GM19372 (cell line): Measurements from ENCODE around the gene OR2V2.
"Not testable (repeated sequence)": the region's sequence is repeated elsewhere in the genome, so short reads cannot be mapped to it uniquely, and the experiment has no call there.

Experiments
- ATAC-seq: cut with Tn5 transposase; IDR thresholded peaks from one replicate; pipeline ENCODE4 v1.9.1; 2021; ENCODE audit warnings: mild to moderate bottlenecking, low read depth, moderate library complexity; ENCODE audit not compliant: unreplicated experiment

Gene OR2V2, protein sequence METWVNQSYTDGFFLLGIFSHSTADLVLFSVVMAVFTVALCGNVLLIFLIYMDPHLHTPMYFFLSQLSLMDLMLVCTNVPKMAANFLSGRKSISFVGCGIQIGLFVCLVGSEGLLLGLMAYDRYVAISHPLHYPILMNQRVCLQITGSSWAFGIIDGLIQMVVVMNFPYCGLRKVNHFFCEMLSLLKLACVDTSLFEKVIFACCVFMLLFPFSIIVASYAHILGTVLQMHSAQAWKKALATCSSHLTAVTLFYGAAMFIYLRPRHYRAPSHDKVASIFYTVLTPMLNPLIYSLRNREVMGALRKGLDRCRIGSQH

DNA sequence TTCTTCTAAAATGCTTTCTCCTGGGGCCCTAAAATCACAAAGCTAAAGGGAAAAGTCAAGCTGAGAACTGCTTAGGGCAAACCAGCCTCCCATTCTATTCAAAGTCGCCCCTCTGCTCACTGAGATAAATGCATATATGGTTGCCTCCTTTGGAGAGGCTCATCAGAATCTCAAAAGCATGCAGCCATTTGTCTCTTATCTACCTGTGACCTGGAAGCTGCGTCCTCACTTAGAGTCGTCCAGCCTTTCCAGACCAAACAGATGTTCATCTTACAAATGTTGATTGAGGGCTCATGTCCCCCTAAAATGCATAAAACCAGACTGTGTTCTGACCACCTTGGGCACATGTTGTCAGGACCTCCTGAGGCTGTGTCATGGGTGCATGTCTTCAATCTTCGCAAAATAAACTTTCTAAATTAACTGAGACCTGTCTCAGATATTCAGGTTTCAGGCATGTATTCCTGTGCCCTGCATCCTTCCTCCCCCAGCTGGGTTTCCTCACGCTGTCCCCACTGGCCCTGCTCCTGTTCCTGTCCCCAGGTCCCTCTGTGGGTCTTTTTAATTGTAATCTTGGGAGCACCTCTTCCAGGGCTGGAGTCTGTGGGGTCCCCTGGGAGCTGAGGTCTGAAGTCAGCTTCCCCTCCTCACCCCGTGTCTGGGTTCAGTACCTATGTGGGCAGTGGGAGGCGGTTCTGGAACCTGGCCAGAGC lies at the start of gene OR2V2:
Gene OR2V2, plus strand, starts transcription at position 660 of the 710 bp plus-strand sequence. CDS start 7,357 bp downstream, outside the sequence.
- not testable (repeated sequence) for ATAC-seq

DNA sequence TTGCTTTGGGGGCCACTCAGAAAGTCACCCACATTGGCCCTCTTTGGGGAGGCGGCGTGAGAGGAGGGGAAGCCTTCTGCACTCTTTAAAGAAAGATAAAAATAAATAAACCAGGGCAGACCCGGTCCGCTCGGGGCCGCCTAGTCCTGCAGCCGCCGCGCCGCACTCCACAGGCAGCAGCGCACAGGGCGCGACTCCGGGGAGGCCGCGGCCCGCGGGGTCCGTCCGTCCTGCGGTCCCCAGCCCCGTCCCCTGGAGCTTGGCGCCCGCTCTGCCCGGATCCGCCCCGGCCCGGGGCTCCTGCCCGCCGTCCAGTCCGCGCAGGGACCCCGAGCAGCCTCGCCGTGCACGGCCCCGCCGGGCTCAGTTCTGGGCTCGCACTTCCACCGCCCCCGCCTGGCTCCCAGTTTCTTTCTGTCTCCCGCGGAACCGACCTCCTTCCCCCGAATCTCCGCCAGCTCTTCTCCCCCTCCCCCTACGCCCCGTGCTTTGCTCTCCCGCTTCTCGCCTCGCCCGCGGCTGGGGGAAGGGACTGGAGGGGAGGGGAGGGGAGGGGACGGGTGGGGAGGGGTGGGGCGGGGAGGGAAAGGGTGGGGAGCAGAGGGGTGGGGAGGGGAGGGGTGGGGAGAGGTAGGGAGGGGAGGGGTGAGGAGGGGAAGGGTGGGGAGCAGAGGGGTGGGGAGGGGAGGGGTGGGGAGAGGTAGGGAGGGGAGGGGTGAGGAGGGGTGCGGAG lies 49.5 kb upstream of the OR2V2 start:
- not testable (repeated sequence) for ATAC-seq

DNA sequence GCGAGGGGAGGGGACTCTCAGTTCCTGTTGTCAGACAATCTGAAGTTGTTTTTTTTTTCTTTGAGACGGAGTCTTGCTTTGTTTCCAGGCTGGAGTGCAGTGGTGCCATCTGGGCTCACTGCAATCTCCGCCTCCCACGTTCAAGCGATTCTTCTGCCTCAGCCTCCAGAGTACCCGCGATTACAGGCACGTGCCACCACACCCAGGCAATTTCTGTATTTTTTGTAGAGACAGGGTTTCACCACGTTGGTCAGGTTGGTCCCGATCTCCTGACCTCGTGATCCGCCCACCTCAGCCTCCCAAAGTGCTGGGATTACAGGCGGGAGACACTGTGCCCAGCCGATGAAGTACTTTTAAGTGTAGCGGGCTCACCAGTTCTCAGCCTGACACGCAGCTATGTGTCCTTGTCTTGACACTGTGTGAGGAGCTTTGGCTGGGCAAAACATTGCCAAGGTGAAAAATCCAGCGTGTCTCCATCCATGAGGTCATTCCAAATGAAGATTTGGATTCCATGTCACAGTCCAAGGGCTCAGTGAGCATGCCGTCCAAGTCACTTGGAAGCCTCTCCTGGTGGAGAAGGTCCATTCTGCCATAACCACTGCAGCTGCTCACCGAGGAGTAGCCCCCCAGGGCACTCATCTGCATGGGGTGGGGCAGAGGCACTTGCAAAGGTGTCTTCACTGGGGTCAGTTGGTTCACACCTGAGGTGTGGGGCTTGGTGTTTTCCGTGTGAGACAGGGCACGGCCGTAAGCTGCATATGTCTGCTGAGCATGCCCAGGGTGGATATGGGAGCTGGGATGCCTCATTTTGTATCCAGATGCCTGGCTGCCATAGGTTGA lies 48.4 kb upstream of the OR2V2 start:
- ATAC-seq = no peak

DNA sequence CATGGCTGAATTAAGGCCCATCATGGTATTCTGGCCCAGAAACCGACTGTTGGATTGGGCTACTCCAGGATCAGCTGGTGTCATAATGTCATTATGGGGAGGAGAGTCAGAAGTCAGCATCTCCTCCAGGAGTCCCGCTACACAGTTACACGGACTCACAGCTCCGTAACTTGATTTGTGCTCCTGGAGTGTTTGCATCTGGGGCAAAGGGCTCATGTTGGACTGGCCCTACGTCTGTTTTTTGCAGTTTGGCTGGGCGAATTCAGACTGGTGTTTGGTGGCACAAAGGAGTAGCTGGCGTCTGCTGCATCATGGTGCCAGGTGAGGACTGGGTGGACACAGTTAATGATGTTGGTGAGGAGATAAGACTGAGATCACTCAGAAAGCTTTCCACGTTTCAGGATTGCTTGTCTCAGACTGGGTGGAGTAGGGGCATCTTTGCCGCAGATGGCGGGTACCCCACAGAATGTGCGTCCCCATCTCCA lies 47.7 kb upstream of the OR2V2 start:
- ATAC-seq = no peak

DNA sequence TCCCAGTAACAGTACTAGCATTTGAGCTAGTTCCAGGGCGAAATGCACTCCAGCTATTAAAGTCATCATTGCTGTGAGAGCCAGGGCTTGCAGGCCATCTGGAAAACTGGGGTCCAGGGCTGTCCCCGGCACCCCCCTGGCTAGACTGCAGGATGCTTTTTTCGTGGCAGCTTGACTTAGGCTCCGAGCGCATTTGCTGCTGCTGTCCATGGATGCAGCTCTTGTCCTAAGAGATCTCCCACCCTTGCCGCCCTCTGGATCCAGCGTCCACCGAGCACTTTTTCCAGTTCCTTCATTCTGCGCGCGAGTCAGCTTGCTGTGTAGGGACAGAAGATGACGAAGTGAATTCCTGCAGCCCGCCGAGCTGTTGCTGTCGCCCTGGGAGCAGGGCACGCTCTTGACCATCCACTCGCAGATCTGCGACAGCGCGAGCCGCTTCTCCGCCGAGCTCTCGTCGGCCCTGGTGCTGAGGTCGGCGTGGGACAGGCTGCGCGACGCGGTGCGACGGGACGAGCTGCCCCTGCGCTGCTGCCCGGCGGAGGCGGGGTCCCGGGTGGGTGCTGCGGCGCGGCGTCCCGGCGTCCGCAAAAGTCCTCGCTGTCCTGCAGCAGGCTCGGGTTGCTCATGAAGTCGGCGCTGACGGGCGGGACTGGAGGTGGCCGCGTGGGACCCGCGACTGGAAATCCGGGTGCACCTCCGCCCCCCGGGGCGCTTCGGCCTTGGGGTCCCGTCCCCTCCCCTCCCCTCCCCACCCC lies 47.1 kb upstream of the OR2V2 start:
- no peak for ATAC-seq

DNA sequence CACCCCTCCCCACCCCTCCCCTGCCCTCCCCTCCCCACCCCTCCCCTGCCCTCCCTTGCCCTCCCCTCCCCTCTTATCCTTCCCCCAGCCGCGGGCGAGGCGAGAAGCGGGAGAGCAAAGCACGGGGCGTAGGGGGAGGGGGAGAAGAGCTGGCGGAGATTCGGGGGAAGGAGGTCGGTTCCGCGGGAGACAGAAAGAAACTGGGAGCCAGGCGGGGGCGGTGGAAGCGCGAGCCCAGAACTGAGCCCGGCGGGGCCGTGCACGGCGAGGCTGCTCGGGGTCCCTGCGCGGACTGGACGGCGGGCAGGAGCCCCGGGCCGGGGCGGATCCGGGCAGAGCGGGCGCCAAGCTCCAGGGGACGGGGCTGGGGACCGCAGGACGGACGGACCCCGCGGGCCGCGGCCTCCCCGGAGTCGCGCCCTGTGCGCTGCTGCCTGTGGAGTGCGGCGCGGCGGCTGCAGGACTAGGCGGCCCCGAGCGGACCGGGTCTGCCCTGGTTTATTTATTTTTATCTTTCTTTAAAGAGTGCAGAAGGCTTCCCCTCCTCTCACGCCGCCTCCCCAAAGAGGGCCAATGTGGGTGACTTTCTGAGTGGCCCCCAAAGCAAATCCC lies 46.2 kb upstream of the OR2V2 start:
- not testable (repeated sequence) for ATAC-seq

DNA sequence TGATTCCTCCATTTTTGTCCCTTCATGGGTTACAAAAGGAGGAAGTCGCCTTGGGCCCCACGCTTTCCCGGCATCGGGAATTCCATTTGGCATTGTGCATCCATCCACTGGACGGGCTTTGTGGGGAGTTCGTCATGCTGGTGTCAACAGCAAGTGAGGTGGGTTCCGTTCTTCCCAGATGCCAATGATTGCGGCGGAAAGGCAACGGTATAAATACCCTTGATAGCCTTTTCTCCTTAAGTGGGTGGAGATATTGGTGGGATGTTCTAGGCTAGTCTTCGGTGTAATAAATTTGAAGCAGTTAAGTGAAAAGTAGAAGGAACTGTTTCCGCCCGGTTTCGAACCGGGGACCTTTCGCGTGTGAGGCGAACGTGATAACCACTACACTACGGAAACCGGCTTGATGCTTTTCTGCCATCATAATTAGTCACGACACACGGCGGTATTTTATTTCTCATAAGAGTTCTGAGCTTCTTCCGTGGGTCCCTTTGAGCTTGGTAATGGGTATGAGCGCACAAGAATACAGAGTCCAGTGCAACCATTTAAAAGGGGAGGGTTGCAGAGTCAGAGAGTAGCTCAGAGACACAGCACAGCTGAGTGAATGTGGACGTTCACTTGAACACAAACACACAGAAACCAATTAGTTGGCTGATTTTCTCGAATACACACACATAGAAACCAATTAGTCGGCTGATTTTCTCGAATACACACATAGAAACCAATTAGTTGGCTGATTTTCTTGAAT lies 45.3 kb upstream of the OR2V2 start:
- ATAC-seq = not testable (repeated sequence)

DNA sequence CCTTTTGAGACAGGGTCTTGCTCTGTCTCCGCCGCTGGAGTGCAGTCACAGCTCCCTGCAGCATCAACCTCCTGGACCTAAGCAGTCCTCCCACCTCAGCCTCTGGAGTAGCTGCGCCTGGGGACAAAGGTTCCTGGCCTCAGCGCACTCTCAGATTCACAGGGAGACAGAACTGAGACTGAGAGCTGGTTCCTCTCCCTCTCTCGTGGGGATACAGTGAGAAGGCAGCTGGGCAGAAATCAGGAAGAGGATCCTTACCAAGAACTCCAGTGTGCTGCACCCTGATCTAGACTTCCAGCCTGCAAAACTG lies 43.2 kb upstream of the OR2V2 start:
- ATAC-seq = not testable (repeated sequence)

DNA sequence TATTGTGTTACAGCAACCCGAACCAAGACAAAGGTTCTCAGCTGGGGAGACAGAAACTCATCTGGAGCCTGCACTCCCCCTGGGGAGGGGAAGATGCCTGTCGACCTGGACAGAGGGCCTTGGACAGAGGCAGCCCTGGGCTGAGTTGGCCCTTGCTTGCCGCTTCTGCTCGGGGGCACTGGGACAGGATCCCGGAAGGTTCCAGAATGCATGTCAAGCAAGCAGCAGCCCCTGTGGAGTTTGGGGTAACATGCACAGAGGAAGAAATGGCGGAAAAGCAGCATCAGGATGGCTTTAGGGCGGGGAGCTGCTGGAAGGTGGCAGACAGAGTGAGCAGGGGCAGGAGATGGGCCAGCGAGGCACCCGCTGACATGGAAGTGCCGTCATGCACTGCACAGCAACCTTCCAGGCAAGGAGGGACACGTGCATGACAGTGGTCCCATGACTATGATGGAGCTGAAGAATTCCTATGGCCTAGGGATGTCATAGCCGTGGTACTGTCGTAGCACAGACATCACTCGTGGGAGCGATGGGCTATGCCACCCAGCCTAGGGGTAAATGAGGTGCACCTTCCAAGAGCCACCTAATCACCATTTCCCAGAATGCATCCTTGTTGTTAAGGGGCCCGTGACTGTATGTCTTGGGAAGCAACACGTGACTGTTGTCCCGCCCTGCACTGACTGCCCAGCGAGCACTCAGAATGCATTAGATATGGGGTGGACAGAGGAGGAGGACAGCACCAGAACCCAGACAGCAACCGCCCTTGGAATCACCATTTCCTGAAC lies 42.6 kb upstream of the OR2V2 start:
- ATAC-seq = not testable (repeated sequence)

DNA sequence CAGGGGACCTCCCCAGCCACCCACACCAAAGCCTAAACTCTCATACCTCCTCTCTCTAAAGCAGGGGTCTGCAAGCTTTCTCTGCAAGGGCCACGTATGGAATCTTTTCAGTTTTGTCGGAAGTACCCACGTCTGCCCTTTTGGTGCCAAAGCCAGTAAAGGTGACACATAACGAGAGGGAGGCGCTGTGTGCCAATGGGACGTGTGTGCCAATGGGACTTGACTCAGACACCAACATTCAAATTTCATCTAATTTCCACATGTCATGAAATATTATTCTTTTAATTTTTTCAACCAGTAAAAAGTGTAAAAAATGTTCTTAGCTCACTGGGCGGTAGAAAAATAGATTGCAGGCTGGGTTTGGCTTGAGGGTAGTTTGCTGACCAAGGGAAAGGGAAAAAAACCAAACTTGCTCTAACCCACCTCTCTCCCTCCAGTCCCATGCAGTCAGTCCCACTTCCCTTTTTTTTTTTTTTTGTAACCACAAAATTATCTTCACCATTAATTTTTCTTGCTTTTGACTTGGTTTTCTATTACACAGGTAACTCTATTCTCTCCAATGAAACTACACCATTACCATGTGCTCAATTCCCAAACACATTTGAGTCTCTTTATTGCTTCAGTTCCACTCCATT lies 41.9 kb upstream of the OR2V2 start:
- ATAC-seq = no peak

DNA sequence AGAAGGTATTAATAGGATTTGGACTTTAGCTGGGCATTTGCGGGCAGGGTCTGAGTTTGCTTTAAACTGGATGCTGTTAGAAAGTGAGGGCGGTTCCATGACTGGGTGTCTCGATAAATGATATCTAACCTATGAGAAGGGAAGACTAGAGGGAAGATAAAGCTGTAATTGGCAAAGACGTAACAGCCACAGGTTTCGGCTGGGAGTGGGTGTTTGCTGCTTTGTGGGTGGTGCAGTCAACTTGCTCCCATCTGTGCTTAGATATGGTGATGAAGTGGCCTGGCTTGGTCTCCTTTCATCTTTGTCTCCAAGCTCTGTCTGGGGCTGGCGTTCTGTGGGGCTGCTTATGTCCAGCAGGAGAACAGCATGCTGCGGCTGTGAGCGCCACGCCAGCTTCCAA lies 39.7 kb upstream of the OR2V2 start:
- ATAC-seq = no peak

DNA sequence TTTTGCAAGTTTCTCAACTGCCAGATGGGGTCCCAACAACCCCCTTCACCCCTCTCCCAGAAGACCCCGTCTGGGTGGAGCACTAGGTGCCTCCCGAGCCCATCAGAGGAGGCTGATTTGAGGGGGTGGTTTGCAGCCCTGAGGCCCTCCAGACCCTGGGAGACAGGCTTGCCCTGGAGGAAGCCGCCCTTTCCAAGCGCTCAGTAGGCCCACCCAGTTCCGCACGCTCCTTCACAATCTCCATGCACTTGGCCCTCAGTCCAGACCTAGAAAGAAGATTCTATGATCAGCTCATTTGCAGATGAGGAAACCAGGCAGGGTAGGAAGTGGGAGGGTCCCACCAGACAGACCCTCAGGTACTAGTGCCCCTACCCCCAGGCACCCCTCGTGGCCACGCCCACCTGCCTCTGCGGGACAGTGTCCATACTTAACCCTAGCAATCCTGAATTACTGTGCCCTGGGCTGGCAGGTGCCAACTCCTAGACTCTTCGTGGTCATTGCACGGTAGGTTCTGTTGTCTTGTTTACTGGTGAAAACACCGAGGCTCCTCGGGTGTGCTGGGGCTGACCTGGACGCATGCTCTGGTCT lies 38.7 kb upstream of the OR2V2 start:
- no peak for ATAC-seq

DNA sequence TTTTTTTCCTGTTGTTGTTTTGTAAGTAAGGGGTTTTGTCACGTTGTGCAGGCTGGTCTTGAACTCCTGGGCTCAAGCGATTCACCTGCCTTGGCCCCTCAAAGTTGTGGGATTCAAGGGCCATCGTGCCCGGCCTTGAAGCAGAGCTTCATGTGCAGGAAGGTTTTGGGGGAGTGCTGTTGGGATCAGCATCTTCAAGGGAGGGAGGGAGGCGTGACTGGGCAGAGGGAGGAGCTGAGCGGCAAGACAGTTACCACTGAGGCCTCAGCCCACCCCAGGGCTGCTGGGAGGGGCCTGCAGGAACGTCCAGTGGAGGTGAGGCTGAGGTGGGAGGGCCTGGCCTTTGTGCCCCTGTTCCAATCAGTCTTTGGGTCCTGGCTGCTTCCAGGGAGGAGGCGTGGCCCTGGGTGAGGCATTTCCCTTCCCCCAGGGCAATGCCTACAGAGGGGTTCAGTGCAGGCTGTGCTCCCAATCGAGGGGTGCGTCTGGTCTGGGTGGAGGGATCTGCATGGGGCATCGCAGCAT lies 37.8 kb upstream of the OR2V2 start:
- ATAC-seq = no peak

DNA sequence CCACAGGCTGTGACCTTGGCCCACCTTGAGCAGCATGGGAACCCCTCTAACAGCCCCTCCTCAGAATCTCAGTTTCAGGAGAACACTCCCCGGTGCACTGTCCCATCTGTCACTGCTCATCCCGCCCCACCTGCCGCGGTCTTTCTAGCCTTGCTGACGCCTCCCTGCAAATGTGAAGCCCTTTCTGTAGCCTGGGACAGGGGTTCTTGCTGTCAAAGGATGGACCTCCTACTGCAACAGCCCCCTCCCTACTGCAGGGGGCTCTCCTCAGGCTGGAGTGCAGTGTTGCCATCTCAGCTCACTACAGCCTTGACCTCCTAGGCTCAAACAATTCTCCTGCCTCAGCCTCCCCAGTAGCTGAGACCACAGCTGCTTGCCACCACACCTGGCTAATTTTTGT lies 36.4 kb upstream of the OR2V2 start:
- no peak for ATAC-seq

DNA sequence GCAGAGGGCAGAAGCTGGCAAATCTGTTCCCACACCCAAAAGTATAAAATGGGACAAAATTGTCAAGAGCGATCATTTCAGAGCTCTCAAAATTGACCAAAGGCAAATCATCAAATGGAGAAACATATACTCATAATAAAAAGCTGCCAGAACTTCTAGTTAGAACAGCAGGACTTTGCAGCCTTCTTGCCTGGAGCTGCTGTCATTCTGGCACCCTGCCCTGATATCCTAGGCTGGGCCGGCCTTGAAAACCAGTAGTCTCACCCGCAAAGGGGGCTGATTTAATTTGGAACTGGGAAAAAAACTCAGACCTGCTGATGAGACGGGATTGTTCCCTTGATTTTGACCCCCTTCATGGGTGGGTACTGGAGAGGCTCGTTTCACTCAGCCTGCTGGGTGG lies 34.9 kb upstream of the OR2V2 start:
- no peak for ATAC-seq

DNA sequence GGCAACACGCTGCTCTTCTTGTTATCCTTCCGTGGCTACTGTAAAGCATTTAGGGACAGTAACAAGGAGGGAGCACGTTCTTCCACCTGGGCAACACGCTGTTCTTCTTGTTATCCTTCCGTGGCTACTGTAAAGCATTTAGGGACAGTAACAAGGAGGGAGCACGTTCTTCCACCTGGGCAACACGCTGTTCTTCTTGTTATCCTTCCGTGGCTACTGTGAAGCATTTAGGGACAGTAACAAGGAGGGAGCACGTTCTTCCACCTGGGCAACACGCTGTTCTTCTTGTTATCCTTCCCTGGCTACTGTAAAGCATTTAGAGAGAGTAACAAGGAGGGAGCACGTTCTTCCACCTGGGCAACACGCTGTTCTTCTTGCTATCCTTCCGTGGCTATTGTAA lies 33.8 kb upstream of the OR2V2 start:
- ATAC-seq = not testable (repeated sequence)
